A549 (cell line): ENCODE data around the gene NDUFA8. TPM values are rescaled to one million over a fixed set of nuclear protein-coding genes. Genes with fewer than 3 reads are reported as not detected.

ENCODE experiments used
- ATAC-seq, 2 experiments: fragments of 200-7000 bp in 1 of 2; fragments of >200 bp in 1 of 2; cut with Nextera tagmentation in 1 of 2; cut with Tn5 transposase in 1 of 2; 3 replicates each; pipeline versions ENCODE4 v1.8.0 to v1.9.1; 2018 to 2020; ENCODE audit warnings: mild to moderate bottlenecking in 1 of 2, moderate library complexity in 1 of 2
- CTCF ChIA-PET: fragments of 300-600 bp; sonication (Branson Sonifier 250); formaldehyde crosslinking; extraction: SDS; loops from one replicate; lab custom pipeline; 2021; ENCODE audit warnings: antibody characterized with exemption, inconsistent platforms; lab: Yijun Ruan, JAX
- POLR2A ChIA-PET: fragments of 350-600 bp; formaldehyde crosslinking; extraction: SDS; loops from one replicate; lab custom pipeline; 2021; ENCODE audit warnings: antibody characterized with exemption, inconsistent platforms; lab: Yijun Ruan, JAX
- DNase-seq, 2 experiments: peaks; one replicate each; pipeline versions ENCODE4 v3.0.0 to v3.0.0-alpha.2; 2011 to 2016; ENCODE audit warnings: low read depth in 1 of 2, low spot score in 1 of 2
- FAIRE-seq: peaks from 2 replicates; lab custom pipeline; 2011; peaks lifted over from hg19 to GRCh38; lab: Jason Lieb, UNC
- H3K27ac ChIP-seq, 2 experiments: fragments of >200 bp; sonication (Bioruptor Twin); formaldehyde crosslinking; 3 replicates each; pipeline ENCODE4 v1.5.1; 2016 to 2017
- H3K4me1 ChIP-seq: fragments of >200 bp; sonication (Bioruptor Twin); formaldehyde crosslinking; 3 replicates; pipeline ENCODE4 v1.6.1; 2016
- H3K4me2 ChIP-seq: fragments of >200 bp; sonication (Bioruptor Twin); formaldehyde crosslinking; 3 replicates; pipeline ENCODE4 v1.6.1; 2016
- H3K4me3 ChIP-seq: fragments of >200 bp; sonication (Bioruptor Twin); formaldehyde crosslinking; 3 replicates; pipeline ENCODE4 v1.5.1; 2016
- H3K9me3 ChIP-seq: fragments of >200 bp; sonication (Bioruptor Twin); formaldehyde crosslinking; 3 replicates; pipeline ENCODE4 v1.6.1; 2016
- BCL3 ChIP-seq: fragments of >200 bp; sonication (Bioruptor Twin); formaldehyde crosslinking; IDR thresholded peaks from 3 replicates; pipeline ENCODE4 v1.6.1; 2016
- BHLHE40 ChIP-seq: IDR thresholded peaks from 2 replicates; pipeline ENCODE4 v1.6.1; 2012; ENCODE audit warnings: low read depth, low read length, inconsistent platforms
- CBX2 ChIP-seq: fragments of 200-600 bp; sonication (generic); IDR thresholded peaks from 2 replicates; pipeline ENCODE4 v1.6.1; 2016; ENCODE audit warnings: low read depth, mild to moderate bottlenecking, borderline replicate concordance
- CBX8 ChIP-seq: fragments of 200-600 bp; sonication (generic); IDR thresholded peaks from 2 replicates; pipeline ENCODE4 v1.6.1; 2016
- CHD4 ChIP-seq: fragments of 200-600 bp; sonication (generic); IDR thresholded peaks from 2 replicates; pipeline ENCODE4 v1.6.1; 2016; ENCODE audit warnings: antibody characterized with exemption, mild to moderate bottlenecking, borderline replicate concordance
- CTCF ChIP-seq: fragments of >200 bp; sonication (Bioruptor Twin); formaldehyde crosslinking; IDR thresholded peaks from 3 replicates; pipeline ENCODE4 v1.5.1; 2016
- E2F6 ChIP-seq: IDR thresholded peaks from 2 replicates; pipeline ENCODE4 v1.6.1; 2012; ENCODE audit warnings: low read depth, borderline replicate concordance
- EHMT2 ChIP-seq: fragments of 200-600 bp; sonication (generic); IDR thresholded peaks from 2 replicates; pipeline ENCODE4 v1.6.1; 2016; ENCODE audit warnings: antibody characterized with exemption, low read depth, mild to moderate bottlenecking, moderate library complexity
- FOSL2 ChIP-seq, 2 experiments: fragments of 450-650 bp in 1 of 2; fragments of >200 bp in 1 of 2; sonication (Bioruptor Twin) in 1 of 2; formaldehyde crosslinking; IDR thresholded peaks; 2 replicates each; pipeline versions ENCODE4 v1.5.0 to v1.6.1; 2016 to 2020; ENCODE audit warnings: mild to moderate bottlenecking in 1 of 2, moderate library complexity in 1 of 2
- HDAC2 ChIP-seq: fragments of 200-600 bp; sonication (generic); IDR thresholded peaks from 2 replicates; pipeline ENCODE4 v1.6.1; 2016
- HOXB13 ChIP-seq: fragments of 250-450 bp; sonication (Bioruptor Pico); IDR thresholded peaks from 2 replicates; pipeline ENCODE4 v1.5.0; 2020; ENCODE audit warnings: low read depth, mild to moderate bottlenecking, moderate library complexity
- KDM1A ChIP-seq: fragments of 200-600 bp; sonication (generic); IDR thresholded peaks from 2 replicates; pipeline ENCODE4 v1.6.1; 2016; ENCODE audit warnings: low read depth, mild to moderate bottlenecking
- MAFK ChIP-seq: fragments of 450-650 bp; IDR thresholded peaks from 2 replicates; pipeline ENCODE4 v1.6.1; 2014; ENCODE audit not compliant: partially characterized antibody
- PBX3 ChIP-seq: IDR thresholded peaks from 2 replicates; pipeline ENCODE4 v1.6.1; 2012
- PHF8 ChIP-seq: fragments of 200-600 bp; sonication (generic); IDR thresholded peaks from 2 replicates; pipeline ENCODE4 v1.6.1; 2016; ENCODE audit warnings: low read depth, mild to moderate bottlenecking, antibody characterized with exemption, moderate library complexity, borderline replicate concordance
- POLR2AphosphoS2 ChIP-seq: conservative IDR thresholded peaks from 2 replicates; pipeline ENCODE4 v1.6.1; 2012; ENCODE audit warnings: low read length, improper control_type of control experiment, inconsistent platforms
- RARB ChIP-seq: fragments of 250-450 bp; sonication (Bioruptor Pico); IDR thresholded peaks from 2 replicates; pipeline ENCODE4 v1.8.0; 2021; ENCODE audit warnings: mild to moderate bottlenecking, moderate library complexity
- RCOR1 ChIP-seq: fragments of 150-350 bp; IDR thresholded peaks from 2 replicates; pipeline ENCODE4 v1.6.1; 2014; ENCODE audit warnings: antibody characterized with exemption, low read length, low read depth
- REST ChIP-seq: fragments of 200-600 bp; sonication (generic); IDR thresholded peaks from 2 replicates; pipeline ENCODE4 v1.6.1; 2016; ENCODE audit warnings: antibody characterized with exemption, mild to moderate bottlenecking, moderate library complexity
- RNF2 ChIP-seq: fragments of 200-600 bp; sonication (generic); IDR thresholded peaks from 2 replicates; pipeline ENCODE4 v1.6.1; 2016; ENCODE audit warnings: low read depth, mild to moderate bottlenecking, antibody characterized with exemption, moderate library complexity, borderline replicate concordance
- SMC3 ChIP-seq: fragments of >200 bp; sonication (Bioruptor Twin); formaldehyde crosslinking; IDR thresholded peaks from 3 replicates; pipeline ENCODE4 v1.6.1; 2018; ENCODE audit warnings: inconsistent platforms
- SREBF2 ChIP-seq: fragments of 450-650 bp; IDR thresholded peaks from 2 replicates; pipeline ENCODE4 v1.6.1; 2014; ENCODE audit warnings: mild to moderate bottlenecking, moderate library complexity
- TP53 ChIP-seq: fragments of 250-450 bp; sonication (Bioruptor Pico); IDR thresholded peaks from 2 replicates; pipeline ENCODE4 v1.5.0; 2021; ENCODE audit warnings: mild to moderate bottlenecking, moderate library complexity
- USF2 ChIP-seq: fragments of 450-650 bp; IDR thresholded peaks from 2 replicates; pipeline ENCODE4 v1.6.1; 2014; ENCODE audit warnings: antibody characterized with exemption
- ZC3H11A ChIP-seq: fragments of 450-650 bp; IDR thresholded peaks from 2 replicates; pipeline ENCODE4 v1.6.1; 2014; ENCODE audit warnings: antibody characterized with exemption, mild to moderate bottlenecking
- ZFP36 ChIP-seq: fragments of 450-650 bp; IDR thresholded peaks from 2 replicates; pipeline ENCODE4 v1.6.1; 2014; ENCODE audit warnings: borderline replicate concordance; ENCODE audit not compliant: partially characterized antibody
- ZNF302 ChIP-seq: fragments of 250-450 bp; sonication (Bioruptor Pico); IDR thresholded peaks from 2 replicates; pipeline ENCODE4 v1.9.0; 2021; ENCODE audit warnings: inconsistent platforms, mild to moderate bottlenecking, moderate library complexity
- WGBS: methylation state at CpG from one replicate; pipeline ENCODE4 v1.1.6; 2017; ENCODE audit errors: missing lambda C conversion rate; 5-methylcytosine and 5-hydroxymethylcytosine counted together
- polyA plus RNA-seq, 4 experiments: library from polyadenylated mRNA; depleted of rRNA in 3 of 4; stranded (reverse); fragments of >200 nt; fragmentation: RNase III in 1 of 4; extraction: RNeasy Plus Mini Kit Qiagen cat#74134 plus additional on column Dnase treatment in 1 of 4; gene quantifications; 2 replicates in 3 of 4; 3 replicates in 1 of 4; pipeline ENCODE4 v1.2.3, GENCODE V29; 2011 to 2017

NDUFA8 gene
- polyA plus RNA-seq, 2 of the 4 experiments (the other 2 are of a cell fraction), result 120 to 145 TPM

- ATAC-seq (no peak), DNase-seq (no peak), FAIRE-seq (no peak)
- Histone ChIP-seq H3K4me2 (no peak overlapping the region), H3K9me3 (no peaks in the 10 kb centered on the region), H3K4me1 (peaks cover 10% of the 10 kb centered on the region; the same call in 2 of the 3 replicates), H3K4me3 (no peak overlapping the region), H3K27ac (no peak overlapping the region)
- ChIA-PET CTCF (interaction anchor here (0.6 to 20.3 kb wide), 55 partner anchors 8 to 699 kb away, joined by 3 to 541 read pairs (median 5); partner anchors contain the start of genes MORN5, MRRF, NDUFA8 and RBM18), POLR2A (interaction anchor here (2.1 kb wide), 1 partner anchor 140 kb away, joined by 8 read pairs; the partner anchor contains the start of genes MRRF and RBM18)
- TF ChIP-seq ZNF302 (no peak), E2F6 (no peak), FOSL2 (IDR thresholded peaks at IDR 0.05) (no peak), FOSL2 (CRISPR knock-in tag; IDR thresholded peaks at IDR 0.05) (no peak), SREBF2 (no peak), KDM1A (no peak), HDAC2 (no peak), PHF8 (no peak), PBX3 (no peak), EHMT2 (no peak), RCOR1 (no peak), TP53 (CRISPR knock-in tag) (no peak), CBX2 (no peak), ZC3H11A (no peak), POLR2AphosphoS2 (no peak), CHD4 (no peak), ZFP36 (no peak), BHLHE40 (no peak), USF2 (no peak)
- WGBS, result 48% methylated on average over 6 of the region's 7 CpGs
Observed at GRCh38 chr9:122124528-122124927, 35.1 kb downstream of the NDUFA8 start.

- ATAC-seq, result no peak
- DNase-seq, result no peak
- FAIRE-seq, result no peak
- ChIA-PET CTCF (interaction anchor here (0.6 to 20.3 kb wide), 39 partner anchors 8 to 700 kb away, joined by 3 to 541 read pairs (median 6); partner anchors contain the start of genes MRRF, RBM18 and TTLL11), POLR2A (no interaction called here)
- Histone ChIP-seq H3K27ac (no peak overlapping the region), H3K9me3 (no peaks in the 10 kb centered on the region), H3K4me1 (peaks cover 10% of the 10 kb centered on the region; the same call in 2 of the 3 replicates), H3K4me3 (no peak overlapping the region), H3K4me2 (no peak overlapping the region)
- WGBS, result 13% methylated on average over 1 of the region's 1 CpG
- TF ChIP-seq RNF2 (no peak), CTCF (no peak), CBX8 (no peak), HOXB13 (CRISPR knock-in tag) (no peak), KDM1A (no peak), EHMT2 (no peak), MAFK (no peak), BCL3 (no peak), RARB (CRISPR knock-in tag) (no peak), PBX3 (no peak), SMC3 (no peak), REST (no peak)
Observed at GRCh38 chr9:122124048-122124447, 35.5 kb downstream of the NDUFA8 start.
